Measurements from ENCODE around the gene MPPED1. TPM values are rescaled to one million over a fixed set of nuclear protein-coding genes. Genes with fewer than 3 reads are reported as not detected.

The MPPED1 gene
- total RNA-seq, 1 donor from 2014 or later, result not detected

DNA sequence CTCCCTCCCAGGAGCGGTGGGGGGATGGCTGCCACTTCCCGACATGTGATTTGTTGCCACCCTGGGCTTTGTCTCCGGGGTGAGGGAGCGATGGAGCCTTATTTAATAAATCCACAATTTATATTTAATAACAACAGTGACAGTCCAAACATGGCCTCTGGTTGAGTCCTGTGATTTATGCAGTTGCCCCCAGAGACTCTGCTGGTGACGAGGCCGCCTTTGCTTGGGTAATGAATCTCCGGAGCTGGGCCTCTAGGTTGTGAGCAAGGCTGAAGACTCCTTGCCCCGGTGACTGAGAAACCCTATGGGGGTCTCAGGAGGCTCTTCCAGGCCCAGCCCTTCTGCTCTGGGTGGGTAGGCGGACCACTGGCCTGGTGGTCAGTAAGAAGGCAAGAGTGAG is 16.7 kb downstream of the MPPED1 start:
- intact Hi-C loops (cut with micrococcal nuclease), result no loop called here

DNA sequence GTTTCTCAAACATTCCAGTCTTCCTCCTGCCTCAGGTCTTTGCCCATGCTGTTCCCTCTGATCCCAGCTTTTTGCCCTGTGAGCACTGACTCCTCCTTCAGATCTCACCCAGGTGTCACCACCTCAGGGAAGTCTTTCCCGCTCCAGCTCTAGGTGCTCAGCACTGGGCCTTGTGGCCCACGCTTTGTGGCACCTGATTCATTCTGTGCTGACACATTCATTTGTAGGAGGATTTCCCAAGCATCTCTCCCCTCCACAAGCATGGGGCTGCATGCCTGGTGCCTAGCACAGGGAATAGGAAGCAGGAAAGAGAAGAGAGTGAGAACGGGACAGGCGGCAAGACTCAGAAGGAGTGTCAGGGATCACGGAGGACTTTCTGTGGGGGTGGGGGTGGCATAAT is 17.6 kb downstream of the MPPED1 start:
- intact Hi-C loops (cut with micrococcal nuclease), result no loop called here

DNA sequence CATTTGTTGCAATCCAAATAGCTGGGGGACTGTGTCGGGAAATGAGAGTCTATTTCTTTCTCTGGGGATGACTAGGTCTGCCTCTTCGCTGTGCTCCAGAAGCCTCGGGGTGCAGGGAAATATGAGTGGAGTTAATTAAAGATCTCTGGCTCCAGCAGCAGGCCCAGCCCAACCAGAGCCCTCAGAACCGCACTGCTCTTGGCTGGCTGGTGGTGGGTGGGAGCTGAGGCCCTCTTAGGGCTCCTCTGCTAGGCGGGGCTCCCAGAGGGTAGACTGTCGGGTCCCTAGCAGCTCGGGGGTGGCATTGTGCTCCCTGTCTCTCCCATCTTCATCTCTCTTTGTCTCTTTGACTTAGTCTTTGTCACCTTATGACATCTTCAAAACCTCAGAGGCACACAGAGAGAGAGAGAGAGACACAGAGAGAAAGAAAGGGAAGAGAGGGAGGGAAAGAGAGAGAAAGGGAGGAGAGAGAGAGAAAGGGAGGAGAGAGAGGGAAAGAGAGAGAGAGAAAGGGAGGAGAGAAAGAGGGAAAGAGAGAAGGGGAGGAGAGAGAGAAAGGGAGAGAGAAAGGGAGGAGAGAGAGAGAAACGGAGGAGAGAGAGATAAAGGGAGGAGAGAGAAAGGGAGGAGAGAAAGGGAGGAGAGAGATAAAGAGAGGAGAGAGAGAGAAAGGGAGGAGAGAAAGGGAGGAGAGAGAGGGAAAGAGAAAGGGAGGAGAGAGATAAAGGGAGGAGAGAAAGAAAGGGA is 20.2 kb downstream of the MPPED1 start:
- intact Hi-C loops (cut with micrococcal nuclease), result no loop called here

DNA sequence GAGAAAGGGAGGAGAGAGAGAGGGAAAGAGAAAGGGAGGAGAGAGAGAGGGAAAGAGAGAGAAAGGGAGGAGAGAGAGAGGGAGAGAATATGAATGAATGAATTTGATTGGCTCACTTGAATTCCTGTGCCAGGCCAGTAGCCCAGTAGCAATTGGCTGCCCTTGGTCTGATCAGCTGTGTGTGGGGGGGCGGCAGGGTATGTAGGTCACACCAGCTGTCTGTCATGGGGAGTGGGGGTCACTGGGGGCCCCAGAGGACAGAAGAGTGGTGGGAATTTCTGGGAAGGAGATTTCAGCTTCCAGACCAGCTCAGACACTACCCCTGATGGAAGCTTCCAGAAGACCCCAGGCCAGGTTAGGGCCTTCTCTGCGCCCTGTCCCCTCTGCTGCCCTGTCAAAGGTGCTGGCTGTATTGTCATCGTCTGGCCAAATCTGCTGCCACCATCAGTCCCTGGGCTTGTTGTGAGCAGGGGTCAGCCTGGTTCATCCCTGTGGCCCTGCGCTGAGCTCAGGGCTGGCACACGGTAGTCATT is 21.1 kb downstream of the MPPED1 start:
- intact Hi-C loops (cut with micrococcal nuclease), result no loop called here

DNA sequence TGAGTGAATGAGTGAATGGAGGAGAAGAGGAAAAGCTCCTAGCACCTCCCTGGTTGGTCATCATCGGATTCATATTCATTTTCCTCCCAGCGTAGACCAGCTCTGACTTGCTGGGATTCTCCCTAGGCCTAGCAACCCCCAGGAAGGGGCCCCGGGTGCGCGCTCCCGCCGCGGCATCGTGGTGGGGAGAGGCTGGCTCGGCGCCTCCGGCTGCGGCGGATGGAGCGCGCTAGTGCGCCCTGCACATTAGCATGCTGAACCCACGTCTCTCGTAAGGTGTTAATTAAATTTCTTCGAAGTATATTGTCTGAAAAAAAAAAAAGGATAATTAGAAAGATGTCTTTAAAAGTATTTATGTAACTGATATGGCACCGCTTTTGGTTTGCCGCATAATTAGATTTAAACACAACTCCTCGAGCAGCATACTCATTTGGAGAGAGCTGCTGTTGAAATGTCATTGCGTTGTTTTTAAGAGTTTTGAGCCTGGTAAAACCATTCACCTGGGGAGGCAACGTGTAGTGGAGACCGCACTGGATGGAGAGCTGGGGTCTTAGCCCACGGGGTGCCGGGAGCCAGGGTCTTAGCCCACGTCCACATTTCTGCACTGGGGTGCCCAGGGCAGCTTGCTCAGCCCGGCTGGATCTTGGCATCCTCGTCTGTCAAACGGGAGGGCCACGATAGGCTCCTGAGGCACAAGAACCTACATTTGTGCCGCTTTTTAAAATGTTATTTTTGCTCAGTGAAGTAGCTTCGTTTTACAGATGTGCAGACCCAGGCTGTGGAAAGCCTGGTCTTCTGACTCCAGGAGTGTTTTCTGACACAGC is 21.8 kb downstream of the MPPED1 start:
- intact Hi-C loops (cut with micrococcal nuclease), result no loop called here

DNA sequence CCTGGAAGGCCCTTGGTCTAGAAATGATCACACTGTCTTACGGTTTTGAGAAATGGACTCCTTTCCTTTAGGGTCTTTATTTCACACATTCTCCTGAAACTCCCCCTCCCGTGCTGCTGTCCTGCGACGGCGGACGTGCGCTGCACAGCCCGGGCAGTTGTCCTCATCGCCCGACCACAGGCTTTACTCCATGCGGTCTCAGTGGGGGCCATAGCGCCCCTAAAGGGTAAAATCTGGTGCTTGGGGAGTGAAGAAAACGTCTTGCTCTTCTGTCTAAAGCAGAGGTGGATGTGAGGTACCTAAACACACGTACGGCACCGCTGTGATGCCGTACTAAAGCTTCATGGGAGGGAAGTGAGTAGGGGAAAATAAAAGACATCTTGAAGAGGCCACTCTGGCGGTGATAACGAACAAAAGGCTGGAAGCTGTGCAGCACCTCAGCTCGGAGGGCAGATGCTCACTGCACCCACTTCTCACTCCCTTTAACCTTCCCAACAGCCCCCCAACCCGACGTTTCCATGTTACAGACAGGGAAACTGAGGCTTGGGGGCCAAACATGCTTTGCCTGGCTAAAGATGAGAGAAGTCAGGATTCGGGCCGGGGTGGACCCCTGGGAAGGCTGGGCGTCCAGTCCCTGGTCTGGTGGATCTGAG is 22.6 kb downstream of the MPPED1 start:
- intact Hi-C loops (cut with micrococcal nuclease), result no loop called here

DNA sequence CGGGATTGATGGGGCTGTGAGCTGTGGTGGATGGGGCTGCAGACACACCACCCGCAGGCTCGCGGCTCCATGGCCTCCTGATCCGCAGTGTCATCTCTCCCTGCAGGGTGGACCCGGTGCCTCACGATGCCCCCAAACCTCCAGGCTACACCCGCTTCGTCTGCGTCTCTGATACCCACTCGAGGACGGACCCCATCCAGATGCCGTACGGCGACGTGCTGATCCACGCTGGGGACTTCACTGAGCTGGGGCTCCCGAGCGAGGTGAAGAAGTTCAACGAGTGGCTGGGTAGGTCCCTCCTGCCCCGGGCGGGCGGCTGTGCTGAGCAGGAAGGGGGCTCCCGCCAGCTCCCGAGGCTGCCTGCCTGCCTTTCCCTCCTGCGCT is 23.1 kb downstream of the MPPED1 start:
- intact Hi-C loops (cut with micrococcal nuclease), result no loop called here

DNA sequence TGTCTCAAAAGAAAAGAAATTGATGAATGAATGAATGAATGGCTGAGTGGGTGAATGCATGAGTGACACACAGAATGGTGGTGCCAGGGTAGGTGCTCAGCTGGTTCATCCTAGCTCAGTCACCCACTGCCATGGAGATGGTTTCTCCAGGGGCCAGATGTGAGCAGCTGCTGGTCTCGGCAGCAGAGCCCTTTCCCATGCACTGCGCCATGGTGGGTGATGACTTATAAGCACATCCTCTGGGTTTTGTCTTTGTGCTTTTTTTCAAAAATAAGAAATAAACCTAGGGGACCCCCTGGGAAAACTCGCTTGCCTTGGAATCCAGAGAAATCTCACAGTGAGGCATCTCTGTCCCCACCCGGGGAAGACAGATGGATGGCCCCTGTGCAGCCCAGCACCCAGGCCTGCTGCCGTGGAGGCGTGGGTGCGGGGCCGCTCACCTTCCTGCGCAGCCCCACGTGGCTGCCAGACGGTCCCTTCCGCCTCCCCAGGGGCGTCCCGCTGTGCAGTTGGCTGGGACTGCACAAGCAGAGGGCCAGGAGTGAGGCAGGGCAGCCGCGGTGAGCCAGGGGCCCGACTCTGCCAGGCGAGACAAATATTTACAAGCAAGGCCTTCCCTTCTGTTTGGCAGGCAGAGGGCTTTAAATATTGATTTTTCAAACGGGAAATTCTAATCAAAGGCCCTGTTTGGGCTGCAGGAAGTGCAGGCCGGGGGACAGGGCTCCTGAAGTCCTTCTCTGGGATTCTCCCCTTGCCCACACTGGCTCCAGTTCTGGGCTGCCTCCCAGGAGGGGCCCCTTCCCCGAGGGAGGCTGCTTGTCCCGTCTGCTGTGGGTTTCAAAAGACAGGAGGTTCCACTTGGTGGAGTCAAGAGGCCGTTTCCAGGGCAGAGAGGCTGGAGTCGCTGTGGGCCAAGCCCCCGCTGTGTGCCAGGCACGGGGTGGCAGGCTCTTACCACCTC is 24.3 kb downstream of the MPPED1 start:
- intact Hi-C loops (cut with micrococcal nuclease), result no loop called here

DNA sequence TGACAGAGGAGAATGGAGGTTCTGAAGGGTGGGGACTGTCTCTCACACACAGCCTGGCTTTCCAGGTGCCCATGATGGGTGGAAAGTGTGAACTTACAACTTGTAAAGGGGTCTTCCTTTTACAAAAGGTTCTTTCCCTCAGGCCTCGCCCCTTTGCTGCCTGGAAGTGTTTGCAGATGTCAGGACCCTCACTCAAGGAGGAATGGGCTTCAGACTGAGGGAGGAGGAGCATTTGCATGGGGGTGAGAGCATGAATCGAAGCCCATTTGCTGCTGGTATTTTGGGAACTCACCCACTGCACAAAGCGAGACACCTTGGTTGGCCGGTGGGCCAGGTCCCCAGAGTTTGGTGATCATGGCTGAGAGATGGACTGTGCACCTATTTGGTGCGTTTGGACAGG is 25.1 kb downstream of the MPPED1 start:
- intact Hi-C loops (cut with micrococcal nuclease), result no loop called here

DNA sequence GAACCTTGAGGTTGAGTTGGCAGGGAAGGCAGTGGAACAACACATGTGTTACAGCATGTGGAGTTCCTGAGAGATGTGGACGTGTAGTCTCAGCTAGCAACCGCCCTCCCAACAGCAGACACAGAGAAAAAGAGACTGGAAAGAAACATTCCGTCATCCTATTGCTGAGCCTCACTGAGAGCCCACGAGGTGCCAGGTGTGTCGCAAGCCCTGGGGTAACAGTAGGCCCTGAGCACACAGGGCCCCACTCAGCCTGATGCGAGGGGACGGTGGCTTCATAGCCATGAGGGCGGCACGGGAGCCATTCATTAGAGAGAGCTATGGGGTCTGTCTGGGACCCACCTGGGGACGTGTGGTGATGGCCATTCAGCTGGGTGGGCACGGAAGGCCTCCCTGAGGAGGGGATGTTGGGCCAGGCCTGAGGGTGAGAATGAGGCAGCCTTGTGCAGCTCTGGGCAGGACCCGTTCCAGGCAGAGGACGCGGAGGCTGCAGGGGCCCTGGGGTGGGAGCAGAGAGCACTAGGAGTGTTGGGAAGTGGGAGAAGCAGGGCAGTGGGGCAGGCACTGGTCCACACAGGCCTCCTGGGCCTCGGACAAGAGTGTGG is 26.2 kb downstream of the MPPED1 start:
- intact Hi-C loops (cut with micrococcal nuclease), result no loop called here

DNA sequence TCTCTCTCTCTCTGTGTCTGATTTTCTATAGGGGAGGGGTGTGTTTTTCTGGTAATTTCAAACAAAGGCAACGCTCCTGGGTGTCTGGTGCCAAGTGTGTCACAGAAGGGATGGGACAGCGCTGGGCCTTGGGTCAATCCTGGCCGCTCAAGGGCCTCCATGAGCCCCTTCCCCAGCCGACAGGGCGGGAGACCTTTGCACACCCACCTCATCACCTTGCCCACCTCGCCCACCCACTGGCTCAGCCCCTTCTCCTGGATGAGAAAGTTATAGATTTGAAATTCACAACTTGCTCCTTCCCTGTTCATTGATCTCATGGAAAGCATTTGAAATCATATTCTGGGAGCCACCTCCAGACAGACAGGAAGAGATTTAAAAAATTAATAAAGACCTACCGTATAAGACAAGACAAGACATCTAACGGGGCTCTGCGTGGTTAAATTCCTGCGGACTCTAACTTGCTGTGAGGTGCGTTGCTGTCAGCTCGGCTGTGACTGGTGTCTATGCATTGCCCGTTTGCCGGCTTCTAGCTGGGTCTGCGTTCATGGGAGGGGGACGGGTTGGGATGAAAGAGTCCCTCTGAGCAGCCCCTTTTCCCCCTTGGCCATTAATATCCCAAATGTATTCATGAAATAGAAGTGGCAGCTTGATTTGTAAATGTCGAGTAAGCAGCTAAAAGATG is 27.0 kb downstream of the MPPED1 start:
- intact Hi-C loops (cut with micrococcal nuclease), result no loop called here

DNA sequence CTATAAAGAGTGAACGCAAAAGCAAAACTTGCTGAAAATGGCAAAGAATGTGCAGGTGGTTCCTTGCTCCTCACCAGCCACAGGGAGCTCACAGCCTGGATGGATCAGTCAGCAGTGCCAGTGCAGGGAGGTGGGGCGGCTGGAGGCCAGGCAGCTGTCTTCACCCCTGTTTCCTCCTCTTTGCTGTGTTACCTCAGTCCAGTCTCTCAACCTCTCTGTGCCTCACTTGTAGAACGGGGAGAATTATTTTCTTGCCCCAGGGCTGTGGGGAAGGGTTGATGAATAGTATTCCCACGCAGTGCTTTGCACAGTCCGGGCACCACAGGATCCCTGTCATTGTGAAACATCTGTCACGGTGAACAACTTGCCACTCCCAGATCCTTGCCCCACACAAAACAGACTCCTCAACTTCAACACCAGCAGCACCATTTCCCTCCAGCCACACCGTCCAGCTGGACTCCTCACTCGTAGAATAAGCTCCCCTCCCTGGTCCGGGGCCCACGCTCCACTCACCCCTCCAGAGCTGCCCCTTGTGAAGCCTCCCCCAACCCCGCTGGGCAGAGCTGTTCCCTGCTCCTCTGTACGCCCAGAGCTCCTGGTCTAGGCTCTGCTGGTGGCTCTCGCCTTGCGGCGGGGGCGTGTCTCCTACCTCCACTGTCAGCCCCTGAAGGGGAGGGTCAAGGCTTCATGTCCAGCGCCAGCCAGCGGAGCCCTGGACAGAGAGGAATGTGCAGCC is 27.7 kb downstream of the MPPED1 start:
- intact Hi-C loops (cut with micrococcal nuclease), result no loop called here

DNA sequence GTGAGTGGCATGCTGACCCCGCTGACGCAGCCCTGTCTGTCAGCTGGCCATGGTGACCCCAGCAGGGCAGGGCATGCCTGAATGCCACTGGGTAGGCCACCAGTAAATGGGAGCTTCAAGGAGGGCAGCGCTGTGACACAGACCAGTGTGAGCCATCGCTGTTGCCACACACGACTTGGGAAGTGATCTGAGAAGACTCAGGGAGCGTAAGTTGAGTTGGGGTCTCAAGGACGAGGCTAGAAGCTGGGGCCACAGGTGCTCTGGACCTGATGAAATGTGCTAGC is 28.2 kb downstream of the MPPED1 start:
- intact Hi-C loops (cut with micrococcal nuclease), result no loop called here

DNA sequence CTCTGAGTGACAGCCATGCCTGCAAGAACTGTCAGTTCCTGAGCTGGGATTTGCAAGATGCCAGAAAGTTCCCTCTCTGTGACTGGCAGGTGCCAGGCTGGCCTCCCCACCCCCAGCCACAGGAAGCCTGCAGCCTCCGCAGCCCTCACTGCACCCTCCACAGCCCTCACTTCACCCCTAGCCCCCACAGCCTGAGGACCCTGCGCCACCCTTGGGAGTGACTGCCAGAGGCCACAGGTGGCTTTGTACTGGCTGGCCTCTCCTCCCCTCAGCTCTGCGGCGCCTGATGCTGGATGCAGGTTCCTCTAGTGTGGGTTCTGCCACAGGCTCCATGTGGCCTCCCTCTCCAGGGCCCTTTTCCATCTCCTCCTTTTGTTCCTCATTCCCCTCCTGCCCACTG is 28.7 kb downstream of the MPPED1 start:
- intact Hi-C loops (cut with micrococcal nuclease), result no loop called here

DNA sequence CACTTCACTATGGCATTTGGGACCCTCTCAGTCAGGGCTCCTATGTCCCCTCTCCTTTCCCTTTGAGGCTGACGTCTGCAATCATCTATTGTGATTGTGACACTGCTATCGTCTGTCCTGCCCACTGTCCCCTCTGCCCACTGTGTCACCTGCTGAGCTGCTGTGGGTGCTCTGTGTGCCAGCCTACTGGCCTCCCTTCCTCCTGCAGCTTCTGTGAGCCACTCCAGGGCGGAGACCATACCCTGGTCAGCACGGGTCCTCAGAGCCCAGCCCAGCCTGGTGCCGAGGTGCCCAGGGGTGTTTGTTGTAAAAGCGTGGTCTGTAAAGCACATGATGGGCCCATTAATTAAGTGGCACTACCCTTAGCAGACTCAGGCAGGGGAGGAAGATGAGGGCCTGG is 29.4 kb downstream of the MPPED1 start:
- intact Hi-C loops (cut with micrococcal nuclease), result no loop called here

DNA sequence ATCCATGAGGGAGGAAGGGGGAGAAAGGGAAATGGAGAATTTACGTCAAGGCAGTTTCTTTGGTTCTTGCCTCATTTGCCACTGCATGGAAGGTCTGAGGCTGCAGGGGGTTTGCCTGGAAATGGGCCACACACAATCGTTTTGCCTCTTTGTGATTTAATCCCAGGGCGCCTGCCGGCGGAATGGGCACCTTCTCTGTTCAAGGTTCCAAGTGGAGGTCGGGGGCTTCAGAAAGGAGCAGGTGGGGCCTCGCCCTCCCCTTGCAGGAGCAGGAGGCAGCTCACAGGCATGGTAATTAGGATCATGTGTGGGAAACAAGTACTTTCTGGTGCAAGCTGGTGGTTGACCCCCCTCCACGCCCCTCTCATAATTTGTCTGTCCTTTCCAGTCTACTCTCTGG is 29.9 kb downstream of the MPPED1 start:
- intact Hi-C loops (cut with micrococcal nuclease), result no loop called here

DNA sequence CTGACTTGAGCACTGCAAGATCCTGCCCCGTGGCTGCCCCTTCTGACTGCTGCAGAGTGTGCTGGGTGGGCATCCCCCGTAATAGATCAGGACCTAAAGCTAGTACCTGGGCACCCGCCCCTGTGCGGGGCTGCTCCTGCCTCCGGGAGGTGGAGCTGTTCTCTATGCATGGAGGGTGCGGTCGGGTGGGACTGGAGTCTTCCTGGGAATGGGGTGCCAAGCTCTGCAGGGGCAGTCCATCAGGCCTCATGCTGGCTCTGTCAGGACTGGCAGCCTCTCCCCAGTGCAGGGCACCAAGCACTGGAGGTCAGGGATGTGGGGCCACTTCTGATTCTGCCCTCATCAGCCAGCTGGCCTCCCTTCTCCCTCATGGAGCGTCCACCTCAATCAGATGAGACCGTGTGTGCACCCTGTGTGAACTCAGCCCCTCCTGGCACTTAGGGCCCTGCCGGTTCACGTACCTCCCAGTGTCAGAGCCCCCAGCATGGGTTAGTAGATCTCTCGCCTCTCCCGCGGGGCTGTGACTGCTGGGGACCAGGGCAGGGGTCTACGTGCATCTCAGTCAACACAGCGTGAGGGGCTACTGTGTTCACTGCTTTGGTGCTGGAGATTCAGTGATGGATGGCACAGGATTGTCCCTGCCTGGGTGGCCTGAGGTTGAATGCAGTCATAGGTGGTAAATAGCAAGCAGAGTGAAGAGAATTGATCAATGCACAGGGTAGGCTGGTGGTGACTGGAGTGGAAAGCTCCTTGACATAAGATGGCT is 30.8 kb downstream of the MPPED1 start:
- intact Hi-C loops (cut with micrococcal nuclease), result no loop called here

DNA sequence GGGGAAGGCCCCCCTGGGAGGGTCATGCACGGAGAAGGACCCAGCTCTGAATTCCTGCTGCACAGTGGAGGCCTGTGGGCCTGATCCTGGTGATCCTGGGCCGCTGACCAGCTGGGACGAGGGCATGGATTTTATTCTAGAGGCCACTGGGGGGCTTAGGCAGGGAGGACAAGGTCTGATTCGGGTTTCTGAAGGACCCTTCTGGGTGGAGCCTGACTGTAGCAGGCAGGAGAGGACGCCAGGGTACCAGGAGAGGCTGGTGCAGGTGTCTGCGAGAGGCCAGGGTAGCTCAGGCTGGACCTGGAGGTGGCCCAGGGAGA is 31.3 kb downstream of the MPPED1 start:
- intact Hi-C loops (cut with micrococcal nuclease), result no loop called here

All from T-helper 2 cell treated with Interferon-gamma antibody and Interleukin-4, amounts not matched to agents 100 ng/mL and 5 ng/mL, for 36 hours (primary cell).